Stimulated activated CD4-positive, alpha-beta T cell treated with anti-CD3 and anti-CD28 coated beads, Interleukin-1b, Interleukin-23, amount 100 ng/mL, for 4 hours (primary cell): ENCODE data around the gene MAT2B.

Experiments used
- DNase-seq, 2 donors: peaks; one replicate each; pipeline ENCODE4 v3.0.0-alpha.2; 2020; ENCODE audit warnings: low read depth in 2 of 2

Gene MAT2B

DNA sequence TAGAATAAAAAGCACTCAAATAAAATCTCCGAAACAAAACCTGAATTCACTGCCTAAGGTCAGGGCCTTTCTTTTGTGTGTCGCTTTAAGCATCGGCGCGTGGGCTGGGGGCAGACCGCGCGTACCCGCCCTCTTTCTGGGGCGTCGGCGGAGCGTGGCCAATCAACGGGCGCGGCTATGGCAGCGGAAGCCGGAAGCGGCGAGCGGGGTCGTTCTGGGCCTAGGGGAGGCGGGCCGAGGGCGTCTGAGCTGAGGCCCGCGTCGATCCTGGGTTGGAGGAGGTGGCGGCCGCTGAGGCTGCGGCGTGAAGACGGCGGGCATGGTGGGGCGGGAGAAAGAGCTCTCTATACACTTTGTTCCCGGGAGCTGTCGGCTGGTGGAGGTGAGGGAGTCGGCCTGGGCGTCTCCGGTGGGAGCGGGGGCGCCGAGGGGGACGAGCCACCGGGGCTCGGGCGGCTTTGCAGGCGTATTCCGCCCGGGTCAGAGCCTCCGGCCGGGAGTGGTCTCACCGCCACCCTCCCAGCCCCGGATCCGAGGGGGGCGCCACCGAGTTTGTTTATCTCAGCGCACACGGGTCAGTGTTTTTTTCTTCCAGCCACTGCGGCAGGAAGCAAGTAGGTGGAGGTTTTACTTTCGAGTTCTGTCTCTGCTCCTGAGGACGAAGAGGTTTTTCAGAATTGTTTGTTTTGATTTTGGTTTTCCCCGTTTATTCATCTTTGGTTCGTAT, at the start of gene MAT2B:
MAT2B (plus strand) TSS at position 252 of the 727 bp plus-strand sequence; CDS start at position 320, 68 bp downstream.
- DNase-seq, result peak; percentile 89 to 91

DNA sequence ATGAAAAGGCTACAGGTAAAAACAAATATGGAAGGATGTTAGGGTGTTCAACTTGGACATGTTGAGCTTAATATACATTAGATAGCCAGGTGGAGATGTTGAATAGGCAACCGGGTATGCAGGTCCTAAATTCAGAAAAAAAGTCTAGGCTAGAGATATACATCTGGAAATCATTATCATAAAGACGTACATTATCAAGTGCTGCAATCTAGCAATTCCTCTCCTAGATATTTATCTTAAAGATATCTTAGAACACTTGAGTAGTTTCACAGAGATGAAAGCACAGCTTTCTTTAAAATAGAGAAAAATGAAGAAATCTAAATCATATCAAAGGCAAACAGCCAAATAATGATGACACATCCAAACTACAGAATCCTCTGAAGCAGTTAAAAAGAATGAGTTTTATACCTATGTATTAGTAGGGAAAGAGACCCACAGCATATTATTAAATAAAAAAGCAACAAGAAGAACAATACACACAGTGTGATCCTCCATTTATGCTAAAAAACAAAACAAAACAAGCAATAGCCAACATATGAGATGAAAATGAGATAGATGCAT, 49.3 kb upstream of the MAT2B start:
- no peak for DNase-seq

DNA sequence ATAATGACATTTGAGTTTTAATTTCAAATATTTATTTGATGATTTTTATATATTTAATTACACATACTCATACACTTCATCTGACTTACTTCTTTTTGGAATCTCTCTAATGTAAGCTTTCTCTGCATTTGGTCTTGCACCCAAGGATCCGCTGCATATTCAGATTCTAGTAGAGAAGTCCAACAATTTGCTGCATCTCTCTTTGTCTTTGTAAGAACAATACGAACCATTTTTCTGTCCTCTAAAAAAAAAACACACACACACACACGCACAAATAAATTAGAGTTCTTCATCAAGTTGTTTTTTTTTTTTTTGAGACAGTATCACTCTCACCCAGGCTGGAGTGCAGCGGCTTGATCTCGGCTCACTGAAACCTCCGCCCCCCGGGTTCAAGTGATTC, 48.6 kb upstream of the MAT2B start:
- DNase-seq, result no peak

DNA sequence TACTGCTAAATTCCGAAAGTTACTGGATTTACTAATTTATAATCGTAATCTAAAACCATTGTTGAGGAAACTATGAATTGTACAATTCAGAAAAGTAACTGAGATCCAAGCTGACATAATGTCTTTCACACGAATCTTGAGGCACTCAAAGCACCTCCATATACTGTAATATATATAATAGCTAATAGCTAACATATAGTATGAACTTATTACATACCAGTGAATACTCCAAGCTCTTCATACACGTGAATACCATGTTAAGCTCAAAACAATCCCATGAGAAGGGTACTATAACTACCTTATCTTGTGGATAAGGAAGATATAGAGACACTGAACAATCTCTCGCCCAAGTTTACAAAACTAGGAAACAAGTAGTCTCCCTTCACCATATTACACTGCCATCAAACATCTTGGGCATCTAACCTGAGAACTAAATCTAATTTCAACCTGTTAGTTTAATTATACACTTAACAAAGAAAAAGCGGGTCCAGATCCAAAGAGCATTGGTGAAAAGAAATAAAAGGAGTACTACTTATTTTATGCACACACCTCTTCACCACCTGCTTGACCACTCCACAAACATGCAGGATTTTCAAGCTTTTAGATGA, 46.5 kb upstream of the MAT2B start:
- DNase-seq, result no peak

DNA sequence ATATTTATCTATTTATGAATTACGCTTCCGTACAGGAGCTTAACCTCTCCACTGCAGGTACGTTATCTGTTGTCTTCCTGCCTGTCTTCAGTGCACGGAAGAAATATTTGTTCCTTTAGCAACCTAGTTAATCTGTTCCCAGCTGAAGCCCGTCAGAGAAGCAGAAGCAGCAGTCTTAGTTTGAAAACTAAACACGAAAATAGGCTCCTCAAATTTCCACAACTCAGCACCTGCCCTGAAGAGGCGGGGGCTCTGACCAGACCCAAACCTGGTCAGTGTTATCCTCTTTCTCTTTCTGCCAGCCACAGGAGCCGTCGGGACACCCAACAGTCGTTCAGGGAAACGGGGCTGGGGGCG, 46.0 kb upstream of the MAT2B start:
- no peak for DNase-seq

DNA sequence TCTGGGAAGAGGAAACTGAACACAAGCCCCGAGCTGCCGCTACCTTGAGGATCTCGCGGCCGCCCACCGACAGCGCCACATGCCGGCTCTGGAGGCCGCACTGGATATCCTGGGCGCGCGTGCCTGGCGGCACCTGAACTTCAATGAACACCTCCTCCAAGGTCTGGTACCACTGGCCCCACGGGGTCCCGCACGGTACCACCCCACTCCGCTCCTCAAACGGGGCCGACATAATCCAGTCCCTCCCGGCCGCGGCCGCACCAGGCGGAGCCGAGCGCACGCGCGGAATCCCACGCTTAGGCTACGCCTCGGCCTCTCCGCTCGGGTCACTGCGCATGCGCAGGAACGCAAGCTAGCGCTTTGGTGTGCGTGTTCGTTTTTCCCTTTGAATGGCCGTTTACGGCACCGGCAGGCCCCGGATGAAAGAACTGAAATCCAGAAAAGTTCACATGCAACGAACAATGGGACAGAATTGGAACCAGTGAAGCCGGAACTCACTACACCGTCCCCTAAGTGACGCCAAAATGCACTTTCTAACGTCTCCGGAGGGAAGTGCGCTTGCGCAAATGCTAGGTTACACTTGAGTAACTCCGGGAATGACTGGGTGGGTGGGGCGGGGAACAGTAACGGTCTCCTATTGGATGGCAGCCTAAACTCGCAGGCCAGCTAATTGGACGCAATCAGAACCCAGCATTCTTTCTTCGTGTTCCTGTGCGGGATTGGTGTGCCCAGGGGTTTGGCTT, 45.4 kb upstream of the MAT2B start, which contains the start of gene NUDCD2:
NUDCD2 (minus strand) TSS at position 284 of the 743 bp plus-strand sequence; CDS start at position 232, 52 bp downstream.
- DNase-seq, result peak; percentile 94 to 95

DNA sequence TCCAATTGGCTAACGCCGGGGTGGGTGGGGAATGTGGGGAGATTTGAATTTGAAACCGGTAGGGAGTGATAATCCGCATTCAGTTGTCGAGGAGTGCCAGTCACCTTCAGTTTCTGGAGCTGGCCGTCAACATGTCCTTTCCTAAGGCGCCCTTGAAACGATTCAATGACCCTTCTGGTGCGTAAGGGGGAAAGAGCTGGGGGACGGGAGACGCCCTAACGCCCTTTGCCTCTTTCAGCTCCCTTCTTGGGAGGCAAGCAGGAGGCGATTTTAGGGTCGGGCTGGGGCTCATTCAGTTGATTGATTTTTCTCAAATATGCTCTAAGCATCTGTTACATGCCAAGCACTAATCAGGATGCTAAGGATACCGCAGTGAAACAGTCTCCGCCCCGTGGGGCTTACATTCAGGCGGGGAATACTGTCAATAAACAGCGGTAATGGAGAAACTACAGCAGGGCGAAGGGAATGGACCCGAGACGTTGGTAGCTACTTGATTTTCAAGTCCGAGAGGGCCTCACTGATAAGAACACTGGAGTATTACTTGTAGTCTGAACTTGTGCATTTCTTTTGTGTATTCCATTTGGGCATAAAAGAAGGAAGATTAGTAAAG, 44.8 kb upstream of the MAT2B start, which contains the start of gene HMMR:
HMMR (plus strand) TSS at position 71 of the 610 bp plus-strand sequence; CDS start at position 132, 61 bp downstream.
- DNase-seq, result no peak

DNA sequence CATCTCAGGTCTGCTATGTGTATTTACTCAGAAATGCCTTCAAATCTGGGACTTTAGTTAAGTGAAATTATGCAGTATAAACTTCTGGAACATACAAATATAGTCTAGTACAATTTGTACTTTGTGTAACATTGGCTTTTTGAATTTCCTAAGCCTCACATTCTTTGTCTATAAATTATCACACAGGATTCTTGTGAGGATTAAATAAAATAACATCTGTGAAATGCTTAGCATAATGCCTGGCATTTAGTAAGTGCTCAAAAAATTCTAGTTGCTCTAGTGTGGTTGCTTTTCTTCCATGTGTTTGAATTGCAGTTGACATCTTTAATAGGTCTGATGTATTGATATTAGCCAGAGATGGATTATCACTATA, 42.4 kb upstream of the MAT2B start:
- no peak for DNase-seq

DNA sequence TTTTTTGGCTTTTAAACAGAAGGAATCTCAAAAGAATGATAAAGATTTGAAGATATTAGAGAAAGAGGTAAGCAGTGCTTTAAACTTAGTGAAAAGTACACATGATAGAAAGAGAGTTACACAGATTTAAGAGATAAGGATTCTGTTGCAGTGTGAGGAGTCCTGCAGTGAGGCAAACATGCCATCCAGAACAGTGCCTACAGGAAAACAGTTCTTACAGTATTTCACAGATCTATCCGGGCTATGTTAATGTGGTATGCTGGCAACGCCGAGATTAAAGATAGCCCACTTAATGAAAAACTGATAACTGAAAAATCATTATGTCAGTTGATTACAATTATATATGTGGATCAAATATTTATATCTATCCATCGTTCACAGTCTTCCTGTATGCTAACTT, 37.7 kb upstream of the MAT2B start:
- DNase-seq, result no peak

DNA sequence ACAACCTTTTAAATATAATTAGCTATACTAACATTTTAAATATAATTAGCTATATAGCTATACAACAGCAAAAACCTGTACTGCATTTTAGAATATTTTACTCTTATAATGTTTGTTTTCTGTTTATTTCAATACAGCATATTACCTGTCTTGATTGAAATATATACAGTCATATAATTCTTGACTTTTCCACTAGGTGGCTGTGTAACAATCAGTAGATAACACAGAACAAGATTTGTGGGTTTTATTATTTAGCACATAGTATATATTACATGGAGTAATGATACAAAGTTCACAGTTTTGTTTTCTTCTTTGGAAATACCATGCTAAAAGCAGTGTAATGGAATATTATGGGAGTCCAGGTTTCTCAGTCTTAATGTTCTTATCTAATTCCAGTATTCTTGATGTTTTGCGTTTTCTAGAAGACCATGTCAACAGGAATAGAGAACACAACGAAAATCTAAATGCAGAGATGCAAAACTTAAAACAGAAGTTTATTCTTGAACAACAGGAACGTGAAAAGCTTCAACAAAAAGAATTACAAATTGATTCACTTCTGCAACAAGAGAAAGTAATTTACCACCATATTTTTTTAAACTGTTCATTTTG, 31.7 kb upstream of the MAT2B start:
- DNase-seq, result no peak

DNA sequence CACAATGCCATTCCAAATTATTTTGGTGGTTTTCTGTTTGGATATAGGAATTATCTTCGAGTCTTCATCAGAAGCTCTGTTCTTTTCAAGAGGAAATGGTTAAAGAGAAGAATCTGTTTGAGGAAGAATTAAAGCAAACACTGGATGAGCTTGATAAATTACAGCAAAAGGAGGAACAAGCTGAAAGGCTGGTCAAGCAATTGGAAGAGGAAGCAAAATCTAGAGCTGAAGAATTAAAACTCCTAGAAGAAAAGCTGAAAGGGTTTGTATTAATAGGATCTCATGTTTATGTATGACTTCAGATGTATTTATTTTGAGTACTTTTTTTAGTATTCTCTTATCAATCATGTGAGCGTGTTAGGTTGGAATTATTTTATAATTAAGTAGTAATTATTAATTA, 30.0 kb upstream of the MAT2B start:
- DNase-seq, result no peak

DNA sequence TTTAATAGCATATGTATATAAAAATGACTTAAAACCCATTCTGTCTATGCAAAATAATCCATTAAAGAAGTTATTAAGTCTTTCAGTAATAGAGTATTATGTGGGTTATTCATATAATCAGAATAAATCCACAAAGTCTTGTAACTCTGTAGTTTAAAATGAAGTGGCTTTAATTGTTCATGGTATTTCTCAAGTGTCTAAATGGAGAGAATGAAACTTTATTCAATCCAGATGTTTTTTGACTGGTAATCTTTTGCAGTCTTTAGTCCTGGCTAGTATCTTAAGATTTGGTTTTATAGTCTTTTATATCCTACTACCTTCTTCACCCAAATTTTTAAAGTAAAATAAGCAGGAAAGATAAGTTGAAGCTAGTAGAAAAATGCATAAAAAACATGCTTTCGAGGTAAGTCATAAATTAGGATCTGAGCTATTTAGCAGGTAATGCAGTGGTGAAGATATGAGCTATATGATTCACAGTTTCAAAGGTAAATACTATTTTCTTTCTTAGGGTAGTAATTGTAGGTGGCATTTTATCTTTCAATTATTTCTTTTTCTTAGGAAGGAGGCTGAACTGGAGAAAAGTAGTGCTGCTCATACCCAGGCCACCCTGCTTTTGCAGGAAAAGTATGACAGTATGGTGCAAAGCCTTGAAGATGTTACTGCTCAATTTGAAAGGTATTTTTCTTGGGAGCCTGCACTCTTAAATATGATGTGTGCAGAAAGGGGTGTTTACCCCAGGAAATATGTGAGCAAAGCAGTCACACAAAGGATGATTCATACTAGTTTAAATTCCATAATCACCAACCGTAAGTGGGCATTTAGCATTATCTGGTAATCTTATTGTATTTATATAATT, 27.1 kb upstream of the MAT2B start:
- DNase-seq, result no peak

DNA sequence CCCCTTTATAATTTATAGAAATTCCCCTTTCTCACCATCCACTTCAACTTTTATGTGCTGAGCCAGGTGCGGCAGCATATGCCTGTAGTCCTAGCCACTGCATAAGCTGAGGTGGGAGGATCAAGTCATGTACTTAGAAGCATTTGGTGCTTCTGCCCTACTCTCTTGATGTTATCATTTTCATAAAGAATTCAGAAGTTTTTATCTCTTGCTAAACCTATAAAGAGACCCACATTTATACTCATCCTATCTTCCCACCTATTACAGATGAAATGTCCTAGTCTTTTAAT, 26.5 kb upstream of the MAT2B start:
- DNase-seq, result no peak

DNA sequence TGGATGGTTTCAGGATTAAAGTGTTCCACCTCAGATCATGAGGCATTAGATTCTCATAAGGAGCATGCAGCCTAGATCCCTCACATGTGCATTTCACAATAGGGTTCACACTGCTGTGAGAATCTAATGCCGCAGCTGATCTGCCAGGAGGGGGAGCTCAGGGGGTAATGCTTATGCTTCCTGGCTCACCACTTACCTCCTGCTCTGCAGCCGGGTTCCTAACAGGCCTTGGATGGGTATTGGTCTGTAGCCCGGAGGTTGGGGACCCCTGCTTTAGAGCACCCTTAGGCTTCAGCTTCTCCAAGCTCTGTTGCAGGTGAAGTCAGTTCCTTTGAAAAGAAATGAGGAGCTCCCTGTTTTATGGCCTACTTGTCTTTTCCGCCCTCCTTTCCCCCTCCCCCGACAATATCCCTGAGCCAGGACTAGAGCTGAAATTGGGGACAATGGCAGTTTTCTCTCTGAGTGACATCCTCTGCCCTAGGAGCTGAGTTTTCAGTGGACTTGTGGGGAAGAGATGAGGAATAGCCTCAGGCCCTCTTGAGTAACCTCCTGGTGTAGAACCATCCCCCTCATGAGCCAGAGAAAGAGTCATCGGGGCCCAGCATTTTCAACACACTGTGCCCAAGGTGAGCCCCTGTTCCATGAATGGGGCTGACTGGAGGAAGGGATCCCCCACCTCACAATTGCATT, 16.2 kb upstream of the MAT2B start:
- DNase-seq, result no peak

DNA sequence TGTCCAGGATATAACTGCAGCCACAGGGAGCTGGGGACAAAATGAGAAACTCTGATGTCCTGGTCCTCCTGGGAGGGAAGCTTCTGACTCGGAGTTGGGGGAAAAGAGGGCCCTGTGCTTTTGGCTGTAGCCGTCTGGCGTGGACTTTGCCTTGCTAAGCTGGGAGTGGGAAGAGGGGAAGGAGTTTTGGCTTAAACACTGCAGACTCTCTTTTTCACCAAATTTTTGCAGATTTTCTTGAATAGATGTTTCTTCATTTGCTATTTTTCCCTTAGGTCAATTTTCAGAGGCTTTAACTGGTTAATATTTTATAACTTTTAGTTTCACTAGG, 15.7 kb upstream of the MAT2B start:
- no peak for DNase-seq

DNA sequence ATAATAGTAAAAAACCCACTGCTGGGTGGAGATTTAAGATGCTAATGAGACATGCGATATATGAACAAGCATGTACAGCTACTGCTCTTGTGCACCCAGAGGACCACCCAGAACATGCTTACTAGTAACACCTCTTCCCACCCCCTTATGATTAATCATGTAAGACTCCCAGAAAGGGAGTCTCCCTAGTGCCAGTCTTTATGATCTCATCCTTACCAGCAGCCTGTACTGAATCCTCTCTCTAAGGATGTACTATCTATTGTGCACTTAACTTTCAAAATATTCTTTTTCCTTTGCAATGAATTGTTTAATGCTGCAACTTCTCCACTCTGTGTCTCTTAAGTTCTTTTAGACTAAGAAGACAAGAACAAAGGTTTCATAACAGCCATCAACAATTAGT, 9.1 kb upstream of the MAT2B start:
- no peak for DNase-seq

DNA sequence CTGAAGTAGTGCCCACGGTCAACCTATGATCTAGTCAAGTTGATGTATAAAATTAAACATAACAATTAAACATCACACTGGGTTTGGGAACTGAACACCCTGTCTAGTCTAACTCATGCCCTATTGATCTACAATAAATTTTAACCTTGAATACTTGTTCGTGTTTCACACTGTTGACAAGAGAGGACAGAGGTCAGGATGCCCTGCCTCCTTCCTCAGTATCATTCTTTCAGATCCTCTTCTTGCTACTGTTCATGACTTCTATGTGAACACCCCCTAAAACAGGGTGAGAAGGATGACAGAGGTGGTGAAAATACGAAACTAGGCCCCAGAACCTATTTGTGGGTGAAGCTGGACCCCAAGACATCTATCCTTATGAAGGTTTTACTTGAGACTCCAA, 8.1 kb upstream of the MAT2B start:
- DNase-seq, result no peak

DNA sequence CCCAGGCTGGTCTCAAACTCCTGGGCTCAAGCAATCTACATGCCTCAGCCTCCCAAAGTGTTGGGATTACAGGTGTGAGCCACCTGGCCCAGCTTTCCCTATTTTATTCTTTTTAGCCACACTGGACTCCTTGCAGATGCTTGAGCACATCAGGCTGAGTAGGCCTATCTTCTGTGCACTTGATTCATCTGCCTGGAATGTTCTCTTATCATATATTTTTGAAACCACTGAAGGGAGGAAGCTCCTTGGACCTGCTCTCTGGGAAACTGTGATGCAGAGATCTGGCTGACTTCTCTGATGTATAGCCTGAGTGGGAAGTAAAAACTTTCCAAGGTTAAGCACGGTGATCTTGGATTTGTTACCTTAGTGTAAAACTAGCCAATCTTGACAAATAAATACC, 6.5 kb upstream of the MAT2B start:
- DNase-seq, result no peak

DNA sequence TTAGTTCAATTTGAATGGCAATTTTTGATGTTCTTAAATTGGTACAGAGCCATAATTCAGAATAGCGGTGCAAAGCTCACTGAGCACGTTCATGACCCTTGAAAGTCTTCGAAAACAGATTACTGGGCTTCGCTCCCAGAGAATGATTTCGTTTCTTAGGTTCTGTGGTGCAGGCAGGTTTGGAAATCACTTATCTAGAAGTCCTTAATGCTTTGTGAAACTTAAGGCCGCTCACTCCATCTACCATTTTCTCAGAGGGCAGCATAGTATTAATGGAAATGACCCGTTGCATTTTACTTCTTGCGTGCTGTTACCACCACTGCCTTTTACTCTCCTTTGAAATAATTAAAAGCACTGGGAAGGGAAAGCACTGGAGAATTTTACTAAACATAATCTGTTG, 2.9 kb upstream of the MAT2B start:
- no peak for DNase-seq
